K562 (cell line): Measurements from ENCODE around the gene PBRM1. TPM values are rescaled to one million over a fixed set of nuclear protein-coding genes. Genes with fewer than 3 reads are reported as not detected.

Experiments used
- ATF7 ChIP-seq: fragments of 450-650 bp; IDR thresholded peaks from 2 replicates; pipeline ENCODE4 v1.7.1; 2014; ENCODE audit warnings: mild to moderate bottlenecking, moderate library complexity
- BRF1 ChIP-seq: IDR thresholded peaks from 3 replicates; pipeline ENCODE4 v1.6.1; 2011; ENCODE audit warnings: borderline replicate concordance, mild to moderate bottlenecking; ENCODE audit not compliant: insufficient read length; ENCODE audit errors: extremely low read depth
- CC2D1A ChIP-seq: fragments of 450-650 bp; IDR thresholded peaks from 2 replicates; pipeline ENCODE4 v1.6.1; 2017; ENCODE audit warnings: mild to moderate bottlenecking
- JUND ChIP-seq, 2 experiments: IDR thresholded peaks; 2 replicates in 1 of 2; 3 replicates in 1 of 2; pipeline ENCODE4 v1.6.1; 2011; ENCODE audit warnings: borderline replicate concordance in 2 of 2, low read depth in 2 of 2, low read length in 2 of 2, improper control_type of control experiment in 1 of 2, missing biosample characterization in 1 of 2, missing genetic modification characterization in 1 of 2, missing genetic modification reagents in 1 of 2
- POLR2B ChIP-seq: fragments of 450-650 bp; IDR thresholded peaks from 2 replicates; pipeline ENCODE4 v1.6.1; 2018; ENCODE audit warnings: low read depth; ENCODE audit not compliant: partially characterized antibody
- PTBP1 ChIP-seq: fragments of 200-400 bp; formaldehyde crosslinking; IDR thresholded peaks from 2 replicates; pipeline ENCODE4 v1.6.1; 2017; ENCODE audit warnings: low read depth, low read length
- TCF3 ChIP-seq: sonication (generic); formaldehyde crosslinking; IDR thresholded peaks from 2 replicates; pipeline ENCODE4 v1.4.0; 2020; ENCODE audit warnings: mild to moderate bottlenecking, missing genetic modification reagents
- ZFX ChIP-seq: sonication (generic); formaldehyde crosslinking; IDR thresholded peaks from 2 replicates; pipeline ENCODE4 v1.8.0; 2022; ENCODE audit warnings: mild to moderate bottlenecking, missing genetic modification reagents, moderate library complexity
- ZNF311 ChIP-seq: fragments of 250-450 bp; sonication (Bioruptor Pico); IDR thresholded peaks from 2 replicates; pipeline ENCODE4 v1.4.0; 2020; ENCODE audit warnings: mild to moderate bottlenecking, moderate library complexity
- ZNF764 ChIP-seq: fragments of 250-450 bp; sonication (Bioruptor Pico); IDR thresholded peaks from 2 replicates; pipeline ENCODE4 v1.4.0; 2020; ENCODE audit warnings: low read depth, mild to moderate bottlenecking, moderate library complexity
- polyA plus RNA-seq, 8 experiments: library from polyadenylated mRNA; depleted of rRNA in 4 of 8; stranded (reverse) in 5 of 8; unstranded in 3 of 8; fragments of >200 nt; fragmentation: Nextera tagmentation in 2 of 8; fragmentation: Illumina TruSeq in 1 of 8; extraction: Ambion mirVana in 2 of 8; extraction: Trizol in 1 of 8; gene quantifications; 2 replicates each; pipeline versions ENCODE4 v1.2.1 to v1.2.3, GENCODE V29; 2011 to 2014; ENCODE audit warnings: inconsistent platforms in 1 of 8, missing spikeins in 1 of 8
- total RNA-seq, 7 experiments: library from RNA; depleted of rRNA in 6 of 7; stranded (reverse); fragments of >200 nt in 6 of 7; fragmentation: Illumina TruSeq in 2 of 7; extraction: Trizol in 2 of 7; gene quantifications; 2 replicates each; pipeline versions ENCODE4 v1.2.1 to v1.2.3, GENCODE V29; 2011 to 2021; ENCODE audit warnings: low replicate concordance in 1 of 7
- TF ChIP-seq, protein P1 (sequence below), 3 experiments: IDR thresholded peaks in 2 of 3; conservative IDR thresholded peaks in 1 of 3; 2 replicates each; pipeline ENCODE4 v1.5.1; 2011 to 2012; ENCODE audit warnings: low read length in 3 of 3, mild to moderate bottlenecking in 3 of 3, control low read depth in 2 of 3, improper control_type of control experiment in 1 of 3, inconsistent platforms in 1 of 3, low read depth in 1 of 3, mixed read lengths in 1 of 3, moderate library complexity in 1 of 3; ENCODE audit not compliant: insufficient read depth in 2 of 3
- TF ChIP-seq, protein P2 (sequence below), 2 experiments: fragments of 450-650 bp in 1 of 2; sonication (generic) in 1 of 2; formaldehyde crosslinking in 1 of 2; IDR thresholded peaks in 1 of 2; conservative IDR thresholded peaks in 1 of 2; 2 replicates each; pipeline versions ENCODE4 v1.6.1 to v1.8.1; 2016 to 2023; ENCODE audit warnings: mild to moderate bottlenecking in 2 of 2, moderate library complexity in 2 of 2, inconsistent platforms in 1 of 2, missing genetic modification reagents in 1 of 2
- TF ChIP-seq, protein P3 (sequence below), 2 experiments: fragments of 450-650 bp; conservative IDR thresholded peaks; 2 replicates each; pipeline ENCODE4 v1.6.1; 2017; ENCODE audit warnings: mild to moderate bottlenecking in 2 of 2, moderate library complexity in 2 of 2

Gene PBRM1
- total and polyA plus RNA-seq, 9 of the 15 experiments (the other 6 are each of a cell fraction or from before 2014, with no cell fraction given) = 3.9 to 31.8 (median 19.0) TPM

DNA sequence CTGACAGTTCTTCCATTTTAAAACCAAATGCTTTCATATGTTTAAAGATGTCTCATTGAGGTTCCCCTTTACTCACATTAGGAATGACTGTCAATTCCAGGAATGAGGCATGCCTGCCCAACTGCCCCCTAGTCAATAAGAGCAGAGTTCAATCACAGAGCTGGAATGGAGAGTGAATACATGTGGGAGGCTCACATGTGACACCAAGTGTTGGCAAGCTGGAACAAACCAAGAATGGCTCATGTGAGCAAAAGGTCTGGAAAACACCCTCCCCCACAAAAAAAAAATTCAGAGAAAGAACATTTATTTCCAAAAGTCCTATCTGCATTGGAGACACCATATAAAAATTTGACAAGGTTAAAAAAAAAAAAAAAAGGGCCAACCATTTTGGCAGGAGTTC, 3.7 kb downstream of the PBRM1 start (continued):
- TF ChIP-seq, protein P1, sequence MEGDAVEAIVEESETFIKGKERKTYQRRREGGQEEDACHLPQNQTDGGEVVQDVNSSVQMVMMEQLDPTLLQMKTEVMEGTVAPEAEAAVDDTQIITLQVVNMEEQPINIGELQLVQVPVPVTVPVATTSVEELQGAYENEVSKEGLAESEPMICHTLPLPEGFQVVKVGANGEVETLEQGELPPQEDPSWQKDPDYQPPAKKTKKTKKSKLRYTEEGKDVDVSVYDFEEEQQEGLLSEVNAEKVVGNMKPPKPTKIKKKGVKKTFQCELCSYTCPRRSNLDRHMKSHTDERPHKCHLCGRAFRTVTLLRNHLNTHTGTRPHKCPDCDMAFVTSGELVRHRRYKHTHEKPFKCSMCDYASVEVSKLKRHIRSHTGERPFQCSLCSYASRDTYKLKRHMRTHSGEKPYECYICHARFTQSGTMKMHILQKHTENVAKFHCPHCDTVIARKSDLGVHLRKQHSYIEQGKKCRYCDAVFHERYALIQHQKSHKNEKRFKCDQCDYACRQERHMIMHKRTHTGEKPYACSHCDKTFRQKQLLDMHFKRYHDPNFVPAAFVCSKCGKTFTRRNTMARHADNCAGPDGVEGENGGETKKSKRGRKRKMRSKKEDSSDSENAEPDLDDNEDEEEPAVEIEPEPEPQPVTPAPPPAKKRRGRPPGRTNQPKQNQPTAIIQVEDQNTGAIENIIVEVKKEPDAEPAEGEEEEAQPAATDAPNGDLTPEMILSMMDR (IDR thresholded peaks at IDR 0.05 in 2 of 3, conservative IDR thresholded peaks at IDR 0.05 in 1 of 3; ENCODE audit: insufficient read depth in 2 of 3, low read depth in 1 of 3, low read length in 3 of 3) = peak; percentile 38 to 52 (median 44); a peak in 4 of 6 replicates
- TF ChIP-seq ZFX (CRISPR knock-in tag) = no peak
- no peak for TF ChIP-seq ZNF311
- TF ChIP-seq JUND (IDR thresholded peaks at IDR 0.05; ENCODE audit: borderline replicate concordance, low read depth, low read length) = peak; percentile 37; the same call in 1 of the 2 replicates
- no peak; the same call in 2 of the 3 replicates for TF ChIP-seq JUND (tag; IDR thresholded peaks at IDR 0.05; ENCODE audit: borderline replicate concordance, low read depth, low read length)
- TF ChIP-seq, protein P2, sequence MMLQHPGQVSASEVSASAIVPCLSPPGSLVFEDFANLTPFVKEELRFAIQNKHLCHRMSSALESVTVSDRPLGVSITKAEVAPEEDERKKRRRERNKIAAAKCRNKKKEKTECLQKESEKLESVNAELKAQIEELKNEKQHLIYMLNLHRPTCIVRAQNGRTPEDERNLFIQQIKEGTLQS (IDR thresholded peaks at IDR 0.05) = no peak
- TF ChIP-seq, protein P2 (CRISPR knock-in tag; conservative IDR thresholded peaks at IDR 0.05) = no peak
- no peak for TF ChIP-seq ATF7
- TF ChIP-seq POLR2B = no peak
- no peak for TF ChIP-seq ZNF764 (CRISPR knock-in tag)
- TF ChIP-seq PTBP1 = no peak
- TF ChIP-seq, protein P3, sequence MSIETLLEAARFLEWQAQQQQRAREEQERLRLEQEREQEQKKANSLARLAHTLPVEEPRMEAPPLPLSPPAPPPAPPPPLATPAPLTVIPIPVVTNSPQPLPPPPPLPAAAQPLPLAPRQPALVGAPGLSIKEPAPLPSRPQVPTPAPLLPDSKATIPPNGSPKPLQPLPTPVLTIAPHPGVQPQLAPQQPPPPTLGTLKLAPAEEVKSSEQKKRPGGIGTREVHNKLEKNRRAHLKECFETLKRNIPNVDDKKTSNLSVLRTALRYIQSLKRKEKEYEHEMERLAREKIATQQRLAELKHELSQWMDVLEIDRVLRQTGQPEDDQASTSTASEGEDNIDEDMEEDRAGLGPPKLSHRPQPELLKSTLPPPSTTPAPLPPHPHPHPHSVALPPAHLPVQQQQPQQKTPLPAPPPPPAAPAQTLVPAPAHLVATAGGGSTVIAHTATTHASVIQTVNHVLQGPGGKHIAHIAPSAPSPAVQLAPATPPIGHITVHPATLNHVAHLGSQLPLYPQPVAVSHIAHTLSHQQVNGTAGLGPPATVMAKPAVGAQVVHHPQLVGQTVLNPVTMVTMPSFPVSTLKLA (conservative IDR thresholded peaks at IDR 0.05) = peak; percentile 36 to 57; a peak in 3 of 4 replicates
- TF ChIP-seq BRF1 = no peak
- TF ChIP-seq CC2D1A = no peak
- no peak for TF ChIP-seq TCF3 (CRISPR knock-in tag)
